Measurements from ENCODE around the gene PCYT1B. TPM values are rescaled to one million over a fixed set of nuclear protein-coding genes. Genes with fewer than 3 reads are reported as not detected.

Gene PCYT1B
- total RNA-seq, 4 donors from 2014 or later, result 5.8 to 11.7 (median 9.5) TPM

DNA sequence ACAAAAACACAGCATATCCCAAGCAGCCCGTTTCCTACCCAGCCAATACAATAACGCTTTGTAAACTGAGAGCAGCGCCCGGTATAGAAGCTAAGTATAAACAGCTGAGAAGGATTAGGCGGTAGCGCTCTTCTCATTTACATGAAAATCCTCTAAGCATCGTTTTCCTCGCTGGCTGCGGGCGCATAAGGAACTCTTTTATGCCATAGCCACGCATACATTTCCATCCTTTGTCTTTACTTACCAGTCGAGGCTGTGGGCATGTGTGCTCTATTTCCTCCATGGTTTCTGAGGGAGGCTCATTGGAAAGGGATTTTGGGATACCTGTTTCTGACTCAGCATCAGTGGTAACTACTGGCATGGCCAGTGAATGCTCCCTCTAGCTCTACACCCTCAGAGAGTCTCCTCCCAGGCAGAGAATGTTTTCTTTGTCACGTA, 383 bp downstream of the PCYT1B start:
- TF ChIP-seq EP300 (IDR thresholded peaks at IDR 0.05) (no peak), POLR2AphosphoS5 (IDR thresholded peaks at IDR 0.05) (no peak), POLR2A (IDR thresholded peaks at IDR 0.05; ENCODE audit: low read depth) (no peak)
- TF ChIP-seq, protein P1, sequence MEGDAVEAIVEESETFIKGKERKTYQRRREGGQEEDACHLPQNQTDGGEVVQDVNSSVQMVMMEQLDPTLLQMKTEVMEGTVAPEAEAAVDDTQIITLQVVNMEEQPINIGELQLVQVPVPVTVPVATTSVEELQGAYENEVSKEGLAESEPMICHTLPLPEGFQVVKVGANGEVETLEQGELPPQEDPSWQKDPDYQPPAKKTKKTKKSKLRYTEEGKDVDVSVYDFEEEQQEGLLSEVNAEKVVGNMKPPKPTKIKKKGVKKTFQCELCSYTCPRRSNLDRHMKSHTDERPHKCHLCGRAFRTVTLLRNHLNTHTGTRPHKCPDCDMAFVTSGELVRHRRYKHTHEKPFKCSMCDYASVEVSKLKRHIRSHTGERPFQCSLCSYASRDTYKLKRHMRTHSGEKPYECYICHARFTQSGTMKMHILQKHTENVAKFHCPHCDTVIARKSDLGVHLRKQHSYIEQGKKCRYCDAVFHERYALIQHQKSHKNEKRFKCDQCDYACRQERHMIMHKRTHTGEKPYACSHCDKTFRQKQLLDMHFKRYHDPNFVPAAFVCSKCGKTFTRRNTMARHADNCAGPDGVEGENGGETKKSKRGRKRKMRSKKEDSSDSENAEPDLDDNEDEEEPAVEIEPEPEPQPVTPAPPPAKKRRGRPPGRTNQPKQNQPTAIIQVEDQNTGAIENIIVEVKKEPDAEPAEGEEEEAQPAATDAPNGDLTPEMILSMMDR (IDR thresholded peaks at IDR 0.05), result no peak
- DNase-seq (ENCODE audit: extremely low spot score), result no peak
- Histone ChIP-seq H3K27me3 (no peaks in the 10 kb centered on the region), H3K9me3 (no peaks in the 10 kb centered on the region), H3K27ac (replicated peaks in 1 of 4) (peak overlapping the region; percentile 24 to 69 (median 58)), H3K4me1 (peaks cover 0 to 6% (median 5%) of the 10 kb centered on the region in 4 donors), H3K36me3 (no peaks in the 10 kb centered on the region), H3K4me3 (peak overlapping the region; percentile 44 to 51 (median 50))
- intact Hi-C loops (cut with DNase I), result no loop called here
- 18% methylated on average over 13 of the region's 13 CpGs for WGBS

DNA sequence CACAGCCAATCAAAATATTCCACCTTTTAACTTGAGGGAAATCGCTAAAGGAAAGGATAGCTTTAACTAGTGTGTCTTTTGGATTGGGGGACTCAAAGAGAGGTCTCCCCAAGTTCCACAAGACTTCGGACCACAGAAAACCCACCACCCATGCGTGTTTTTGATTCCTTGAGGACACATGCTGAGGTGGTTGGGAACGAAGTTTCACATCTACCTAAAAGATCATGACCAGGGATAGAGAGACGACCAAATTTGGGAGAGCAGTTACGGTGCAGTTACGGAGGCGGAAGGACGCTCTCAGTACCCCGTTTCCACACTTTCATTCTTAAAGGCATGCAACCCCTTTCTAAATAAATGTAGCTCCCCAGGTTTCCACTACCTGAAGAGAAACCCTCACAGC, 1.1 kb downstream of the PCYT1B start:
- peak overlapping the region; percentile 44 to 51 (median 50) for H3K4me3 ChIP-seq
- no peaks in the 10 kb centered on the region for H3K9me3 ChIP-seq

DNA sequence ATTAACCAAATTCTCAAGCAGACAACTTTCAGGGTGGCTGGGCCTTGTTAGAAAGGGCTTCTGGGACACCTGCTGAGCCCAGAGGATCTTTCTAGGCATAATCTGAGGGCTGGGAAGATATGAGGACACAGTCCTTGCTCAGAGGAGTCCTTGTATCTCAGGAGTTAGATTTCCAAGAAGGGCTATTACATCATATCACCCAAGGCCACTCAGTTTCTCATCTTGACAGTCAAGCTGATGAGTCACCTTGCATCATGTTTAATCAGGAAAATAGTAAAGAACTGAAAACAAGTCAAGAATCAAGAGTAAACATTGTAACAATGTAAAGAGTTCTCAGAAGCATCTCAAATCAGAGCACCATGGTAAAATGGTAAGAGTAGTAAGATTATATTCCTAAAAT, 4.0 kb downstream of the PCYT1B start:
- intact Hi-C loops (cut with DNase I), result no loop called here
- TF ChIP-seq POLR2AphosphoS5 (IDR thresholded peaks at IDR 0.05), result no peak
- no peak for TF ChIP-seq EP300 (IDR thresholded peaks at IDR 0.05)
- no peak for TF ChIP-seq POLR2A (IDR thresholded peaks at IDR 0.05; ENCODE audit: low read depth)
- TF ChIP-seq, protein P1 (IDR thresholded peaks at IDR 0.05), result no peak
- Histone ChIP-seq H3K9me3 (no peaks in the 10 kb centered on the region), H3K27ac (replicated peaks in 1 of 4) (no peak overlapping the region), H3K27me3 (no peaks in the 10 kb centered on the region), H3K4me1 (peaks cover 0 to 6% (median 5%) of the 10 kb centered on the region in 4 donors), H3K4me3 (no peak overlapping the region), H3K36me3 (no peaks in the 10 kb centered on the region)
- no peak for DNase-seq (ENCODE audit: extremely low spot score)

More for the DNA sequence above, 1.1 kb downstream of the PCYT1B start:
- H3K27me3 ChIP-seq, result no peaks in the 10 kb centered on the region
- intact Hi-C loops (cut with DNase I), result no loop called here
- 47% methylated on average over 10 of the region's 10 CpGs for WGBS
- peaks cover 0 to 6% (median 5%) of the 10 kb centered on the region in 4 donors for H3K4me1 ChIP-seq
- H3K27ac ChIP-seq (replicated peaks in 1 of 4), result peak overlapping the region; percentile 16 to 69 (median 58)
- no peaks in the 10 kb centered on the region for H3K36me3 ChIP-seq
- no peak for DNase-seq (ENCODE audit: extremely low spot score)
- TF ChIP-seq POLR2AphosphoS5 (IDR thresholded peaks at IDR 0.05) (no peak), EP300 (IDR thresholded peaks at IDR 0.05) (no peak), POLR2A (IDR thresholded peaks at IDR 0.05; ENCODE audit: low read depth) (no peak)
- TF ChIP-seq, protein P1 (IDR thresholded peaks at IDR 0.05), result no peak

DNA sequence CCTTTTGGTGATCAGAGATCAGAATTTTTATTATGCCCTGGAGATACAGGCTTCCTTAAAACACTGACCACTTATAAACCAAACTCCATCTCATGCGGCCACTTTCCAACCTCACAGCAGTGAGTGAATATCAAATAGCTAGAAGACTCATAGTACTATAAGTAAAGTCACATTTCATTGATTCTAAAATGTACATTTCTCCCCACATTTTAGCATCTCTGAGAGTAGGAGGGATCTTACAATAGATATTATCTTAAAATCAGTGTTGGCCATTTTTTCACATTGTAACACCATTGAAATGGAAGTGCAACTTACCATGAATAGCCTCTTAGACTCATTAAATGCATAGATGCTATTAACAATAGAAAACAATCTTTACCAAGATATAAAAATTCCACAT, 17.4 kb downstream of the PCYT1B start:
- intact Hi-C loops (cut with DNase I), result no loop called here
- H3K36me3 ChIP-seq, result no peaks in the 10 kb centered on the region
- no peaks in the 10 kb centered on the region for H3K27me3 ChIP-seq
- TF ChIP-seq POLR2A (IDR thresholded peaks at IDR 0.05; ENCODE audit: low read depth) (no peak), EP300 (IDR thresholded peaks at IDR 0.05) (no peak), POLR2AphosphoS5 (IDR thresholded peaks at IDR 0.05) (no peak)
- TF ChIP-seq, protein P1 (IDR thresholded peaks at IDR 0.05), result no peak
- no peak for DNase-seq (ENCODE audit: extremely low spot score)
- no peaks in the 10 kb centered on the region for H3K9me3 ChIP-seq
- 93% methylated on average over 1 of the region's 1 CpG for WGBS
- no peak overlapping the region for H3K4me3 ChIP-seq
- H3K4me1 ChIP-seq, result no peaks in the 10 kb centered on the region
- H3K27ac ChIP-seq (replicated peaks in 1 of 4), result no peak overlapping the region

DNA sequence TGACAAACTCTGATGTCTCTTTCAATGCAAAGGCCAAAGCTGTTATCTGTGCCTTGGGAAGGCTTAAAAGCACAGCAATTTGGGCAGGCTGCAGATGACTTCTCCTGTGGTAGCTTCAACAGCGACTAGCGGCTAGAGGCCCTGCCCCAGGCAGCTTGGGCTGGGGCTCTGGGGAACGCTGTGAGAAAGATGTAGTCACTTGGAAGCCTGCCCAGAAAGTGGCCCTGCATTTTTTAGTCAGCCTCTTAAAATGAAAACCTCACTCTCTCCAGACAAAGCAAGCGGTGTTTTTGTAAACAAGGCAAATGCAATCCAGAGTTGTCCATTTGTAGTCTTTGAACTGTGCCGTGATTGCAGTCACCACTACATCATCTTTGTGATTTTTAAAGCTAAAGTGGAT, 27.5 kb downstream of the PCYT1B start:
- H3K27me3 ChIP-seq, result no peaks in the 10 kb centered on the region
- no peak overlapping the region for H3K4me3 ChIP-seq
- WGBS, result 73% methylated on average over 4 of the region's 5 CpGs
- no peaks in the 10 kb centered on the region for H3K9me3 ChIP-seq
- no peaks in the 10 kb centered on the region for H3K4me1 ChIP-seq
- intact Hi-C loops (cut with DNase I), result no loop called here
- TF ChIP-seq, protein P1 (IDR thresholded peaks at IDR 0.05), result no peak
- no peak for TF ChIP-seq EP300 (IDR thresholded peaks at IDR 0.05)
- TF ChIP-seq POLR2A (IDR thresholded peaks at IDR 0.05; ENCODE audit: low read depth), result no peak
- no peak for TF ChIP-seq POLR2AphosphoS5 (IDR thresholded peaks at IDR 0.05)
- no peak overlapping the region for H3K27ac ChIP-seq (replicated peaks in 1 of 4)
- H3K36me3 ChIP-seq, result no peaks in the 10 kb centered on the region
- DNase-seq (ENCODE audit: extremely low spot score), result no peak
